GM23338 (cell line): ENCODE results near the gene SPATA13. TPM values are rescaled to one million over a fixed set of nuclear protein-coding genes. Genes with fewer than 3 reads are reported as not detected.

Experiments
- ATAC-seq: fragments of 200-7000 bp; cut with Tn5 transposase; 3 replicates; pipeline ENCODE4 v1.9.1; 2020
- DNase-seq: peaks from one replicate; pipeline ENCODE4 v3.0.0-alpha.2; 2015; ENCODE audit warnings: low spot score
- H2AFZ ChIP-seq: fragments of 200-600 bp; sonication (generic); 2 replicates; pipeline ENCODE4 v1.8.0; 2016; ENCODE audit warnings: antibody characterized with exemption, mild to moderate bottlenecking, moderate library complexity
- H3F3A ChIP-seq: fragments of 200-600 bp; sonication (generic); replicated peaks from 2 replicates; pipeline ENCODE4 v1.8.0; 2017; ENCODE audit warnings: antibody characterized with exemption, mixed run types, low read depth
- H3K27ac ChIP-seq: fragments of 200-600 bp; sonication (generic); 2 replicates; pipeline ENCODE4 v1.6.1; 2016; ENCODE audit warnings: low read depth
- H3K27me3 ChIP-seq: fragments of 200-600 bp; sonication (generic); 2 replicates; pipeline ENCODE4 v1.8.0; 2016; ENCODE audit warnings: mild to moderate bottlenecking, mixed run types, moderate library complexity; ENCODE audit not compliant: insufficient read depth
- H3K36me3 ChIP-seq: fragments of 200-600 bp; sonication (generic); 2 replicates; pipeline ENCODE4 v1.8.0; 2016; ENCODE audit warnings: mild to moderate bottlenecking; ENCODE audit not compliant: insufficient read depth
- H3K4me1 ChIP-seq: fragments of 200-600 bp; sonication (generic); 2 replicates; pipeline ENCODE4 v1.8.0; 2016; ENCODE audit warnings: mild to moderate bottlenecking, moderate library complexity; ENCODE audit not compliant: insufficient read depth
- H3K4me2 ChIP-seq: fragments of 200-600 bp; sonication (generic); 2 replicates; pipeline ENCODE4 v1.7.1; 2017; ENCODE audit warnings: mixed run types
- H3K4me3 ChIP-seq: fragments of 200-600 bp; sonication (generic); 2 replicates; pipeline ENCODE4 v1.6.1; 2016; ENCODE audit warnings: mixed run types
- H3K79me2 ChIP-seq: fragments of 200-600 bp; sonication (generic); replicated peaks from 2 replicates; pipeline ENCODE4 v1.8.0; 2017; ENCODE audit warnings: mild to moderate bottlenecking; ENCODE audit not compliant: insufficient read depth
- H3K9me2 ChIP-seq: fragments of 200-600 bp; sonication (generic); 2 replicates; pipeline ENCODE4 v1.8.0; 2017; ENCODE audit not compliant: insufficient read depth
- H4K20me1 ChIP-seq: fragments of 200-600 bp; sonication (generic); replicated peaks from 2 replicates; pipeline ENCODE4 v1.8.0; 2017; ENCODE audit warnings: mild to moderate bottlenecking; ENCODE audit not compliant: insufficient read depth
- H3K27ac Mint-ChIP-seq: 2 replicates; pipeline ENCODE4 v1.8.0; 2020; ENCODE audit warnings: inconsistent platforms, mild to moderate bottlenecking, moderate library complexity, mixed read lengths
- H3K27me3 Mint-ChIP-seq: 3 replicates; pipeline ENCODE4 v1.8.0; 2022; ENCODE audit warnings: low read depth, mild to moderate bottlenecking, moderate library complexity, mixed read lengths, inconsistent platforms; ENCODE audit not compliant: insufficient read depth, poor library complexity
- H3K36me3 Mint-ChIP-seq: 3 replicates; pipeline ENCODE4 v1.8.0; 2021; ENCODE audit warnings: low read depth, mild to moderate bottlenecking, inconsistent platforms, moderate library complexity, mixed read lengths
- H3K4me1 Mint-ChIP-seq: 3 replicates; pipeline ENCODE4 v1.8.0; 2020; ENCODE audit warnings: mild to moderate bottlenecking, inconsistent platforms, mixed read lengths
- H3K4me3 Mint-ChIP-seq: 3 replicates; pipeline ENCODE4 v1.8.0; 2021; ENCODE audit warnings: moderate library complexity, mild to moderate bottlenecking, inconsistent platforms, mixed read lengths
- H3K9me3 Mint-ChIP-seq: 3 replicates; pipeline ENCODE4 v1.8.0; 2020; ENCODE audit warnings: moderate library complexity, mild to moderate bottlenecking, inconsistent platforms, mixed read lengths
- CREB1 ChIP-seq: fragments of 250-450 bp; sonication (Bioruptor Pico); IDR thresholded peaks from 2 replicates; pipeline ENCODE4 v1.5.0; 2020; ENCODE audit warnings: low read depth, mild to moderate bottlenecking, moderate library complexity
- CTCF ChIP-seq, 2 experiments: fragments of 200-600 bp in 1 of 2; sonication (generic) in 1 of 2; conservative IDR thresholded peaks; 2 replicates each; pipeline versions ENCODE4 v1.5.1 to v1.6.1; 2016 to 2017; ENCODE audit warnings: antibody characterized with exemption in 2 of 2, low read depth in 2 of 2, mild to moderate bottlenecking in 2 of 2, moderate library complexity in 1 of 2
- EZH2 ChIP-seq: fragments of 200-600 bp; sonication (generic); IDR thresholded peaks from one replicate; pipeline ENCODE4 v1.8.0; 2017; ENCODE audit warnings: antibody characterized with exemption, mild to moderate bottlenecking, low read depth; ENCODE audit not compliant: unreplicated experiment
- EZH2phosphoT487 ChIP-seq: fragments of 200-600 bp; sonication (generic); IDR thresholded peaks from one replicate; pipeline ENCODE4 v1.8.1; 2018; ENCODE audit warnings: antibody characterized with exemption; ENCODE audit not compliant: unreplicated experiment
- JUNB ChIP-seq: IDR thresholded peaks from one replicate; pipeline ENCODE4 v1.6.1; 2016; ENCODE audit warnings: antibody characterized with exemption; ENCODE audit not compliant: unreplicated experiment
- NANOG ChIP-seq: IDR thresholded peaks from 2 replicates; pipeline ENCODE4 v1.6.1; 2016; ENCODE audit warnings: antibody characterized with exemption, borderline replicate concordance
- POLR2AphosphoS5 ChIP-seq: IDR thresholded peaks from 2 replicates; pipeline ENCODE4 v1.6.1; 2016; ENCODE audit warnings: antibody characterized with exemption, low read depth
- STAT1 ChIP-seq: IDR thresholded peaks from one replicate; pipeline ENCODE4 v1.6.1; 2016; ENCODE audit warnings: antibody characterized with exemption; ENCODE audit not compliant: unreplicated experiment
- ZNF114 ChIP-seq: fragments of 250-450 bp; sonication (Bioruptor Pico); IDR thresholded peaks from 2 replicates; pipeline ENCODE4 v1.5.0; 2020; ENCODE audit warnings: mild to moderate bottlenecking, moderate library complexity
- ZNF331 ChIP-seq: fragments of 250-450 bp; sonication (Bioruptor Pico); IDR thresholded peaks from 2 replicates; pipeline ENCODE4 v1.5.0; 2020; ENCODE audit warnings: low read depth, mild to moderate bottlenecking, moderate library complexity
- polyA plus RNA-seq: library from polyadenylated mRNA; unstranded; fragments of >200 nt; fragmentation: Nextera tagmentation; extraction: Ambion mirVana; gene quantifications from 2 replicates; pipeline ENCODE4 v1.2.1, GENCODE V29; 2016
- total RNA-seq: library from RNA; depleted of rRNA; stranded (reverse); fragments of >200 nt; shearing (Covaris generic); gene quantifications from 2 replicates; pipeline ENCODE4 v1.2.3, GENCODE V29; 2014
- TF ChIP-seq, protein P1 (sequence below): IDR thresholded peaks from one replicate; pipeline ENCODE4 v1.6.1; 2018; ENCODE audit warnings: antibody characterized with exemption; ENCODE audit not compliant: unreplicated experiment
- TF ChIP-seq, protein P2 (sequence below): fragments of 250-450 bp; sonication (Bioruptor Pico); IDR thresholded peaks from 2 replicates; pipeline ENCODE4 v1.5.0; 2020; ENCODE audit warnings: mild to moderate bottlenecking, moderate library complexity
- TF ChIP-seq, protein P3 (sequence below): IDR thresholded peaks from 2 replicates; pipeline ENCODE4 v1.6.1; 2016; ENCODE audit warnings: antibody characterized with exemption

SPATA13 gene
- total and polyA plus RNA-seq, 2 experiments from 2014 or later: 11.9 to 45.7 TPM

DNA sequence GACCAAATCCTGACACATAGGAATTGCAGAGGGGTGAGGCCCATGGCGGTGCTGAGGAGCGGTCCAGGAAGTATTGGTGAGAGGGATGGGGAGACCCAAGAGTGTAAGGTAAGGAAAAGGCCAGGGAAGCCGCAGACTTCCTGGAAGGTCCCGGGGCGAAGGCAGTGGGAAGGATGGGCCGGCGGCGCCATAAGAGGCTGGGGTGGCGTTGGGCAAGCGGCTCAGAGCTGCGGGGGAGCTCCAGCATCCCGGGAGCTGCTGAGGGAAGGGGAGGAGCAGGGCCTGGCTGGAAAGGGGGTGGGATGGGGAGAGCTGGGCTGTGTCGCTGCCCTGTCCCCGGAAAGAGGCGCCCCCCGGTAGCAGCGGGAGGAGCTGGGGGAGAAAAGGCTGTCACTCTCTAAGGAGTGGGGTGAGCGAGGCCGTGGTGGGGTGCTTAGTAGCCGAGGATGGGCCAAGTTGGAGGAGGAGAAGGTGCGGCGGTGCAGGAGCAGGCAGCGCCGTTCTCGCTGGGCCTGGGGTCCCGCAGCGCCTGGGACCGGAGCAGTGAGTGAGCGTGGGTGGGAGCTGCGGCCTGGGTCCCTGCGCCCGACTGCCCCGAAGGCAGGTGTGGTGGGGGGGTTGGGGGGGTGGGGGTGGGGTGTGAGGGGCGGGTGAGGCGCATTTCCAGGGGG is 179.6 kb downstream of the SPATA13 start:
- peaks cover 3% of the 10 kb centered on the region for H3K27me3 Mint-ChIP-seq

More for the DNA sequence above, 179.6 kb downstream of the SPATA13 start:
- Histone ChIP-seq H3K4me1 (no peaks in the 10 kb centered on the region), H3K4me3 (no peak overlapping the region), H3K27me3 (no peaks in the 10 kb centered on the region), H4K20me1 (no peaks in the 10 kb centered on the region), H2AFZ (0 out of 2 replicates have a peak overlapping the region, but pooled peaks have one; percentile 66), H3K9me2 (peaks cover 4% of the 10 kb centered on the region; the same call in 1 of the 2 replicates), H3K4me2 (no peak overlapping the region), H3K27ac (no peak overlapping the region), H3K79me2 (no peaks in the 10 kb centered on the region), H3F3A (no peaks in the 10 kb centered on the region), H3K36me3 (no peaks in the 10 kb centered on the region)
- no peak overlapping the region for H3K27ac Mint-ChIP-seq
- no peaks in the 10 kb centered on the region for H3K36me3 Mint-ChIP-seq
- no peaks in the 10 kb centered on the region for H3K4me1 Mint-ChIP-seq
- peaks cover 15% of the 10 kb centered on the region; the same call in 2 of the 3 replicates for H3K9me3 Mint-ChIP-seq
- no peak for TF ChIP-seq JUNB
- TF ChIP-seq, protein P1, sequence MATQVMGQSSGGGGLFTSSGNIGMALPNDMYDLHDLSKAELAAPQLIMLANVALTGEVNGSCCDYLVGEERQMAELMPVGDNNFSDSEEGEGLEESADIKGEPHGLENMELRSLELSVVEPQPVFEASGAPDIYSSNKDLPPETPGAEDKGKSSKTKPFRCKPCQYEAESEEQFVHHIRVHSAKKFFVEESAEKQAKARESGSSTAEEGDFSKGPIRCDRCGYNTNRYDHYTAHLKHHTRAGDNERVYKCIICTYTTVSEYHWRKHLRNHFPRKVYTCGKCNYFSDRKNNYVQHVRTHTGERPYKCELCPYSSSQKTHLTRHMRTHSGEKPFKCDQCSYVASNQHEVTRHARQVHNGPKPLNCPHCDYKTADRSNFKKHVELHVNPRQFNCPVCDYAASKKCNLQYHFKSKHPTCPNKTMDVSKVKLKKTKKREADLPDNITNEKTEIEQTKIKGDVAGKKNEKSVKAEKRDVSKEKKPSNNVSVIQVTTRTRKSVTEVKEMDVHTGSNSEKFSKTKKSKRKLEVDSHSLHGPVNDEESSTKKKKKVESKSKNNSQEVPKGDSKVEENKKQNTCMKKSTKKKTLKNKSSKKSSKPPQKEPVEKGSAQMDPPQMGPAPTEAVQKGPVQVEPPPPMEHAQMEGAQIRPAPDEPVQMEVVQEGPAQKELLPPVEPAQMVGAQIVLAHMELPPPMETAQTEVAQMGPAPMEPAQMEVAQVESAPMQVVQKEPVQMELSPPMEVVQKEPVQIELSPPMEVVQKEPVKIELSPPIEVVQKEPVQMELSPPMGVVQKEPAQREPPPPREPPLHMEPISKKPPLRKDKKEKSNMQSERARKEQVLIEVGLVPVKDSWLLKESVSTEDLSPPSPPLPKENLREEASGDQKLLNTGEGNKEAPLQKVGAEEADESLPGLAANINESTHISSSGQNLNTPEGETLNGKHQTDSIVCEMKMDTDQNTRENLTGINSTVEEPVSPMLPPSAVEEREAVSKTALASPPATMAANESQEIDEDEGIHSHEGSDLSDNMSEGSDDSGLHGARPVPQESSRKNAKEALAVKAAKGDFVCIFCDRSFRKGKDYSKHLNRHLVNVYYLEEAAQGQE: no peak
- TF ChIP-seq, protein P2, sequence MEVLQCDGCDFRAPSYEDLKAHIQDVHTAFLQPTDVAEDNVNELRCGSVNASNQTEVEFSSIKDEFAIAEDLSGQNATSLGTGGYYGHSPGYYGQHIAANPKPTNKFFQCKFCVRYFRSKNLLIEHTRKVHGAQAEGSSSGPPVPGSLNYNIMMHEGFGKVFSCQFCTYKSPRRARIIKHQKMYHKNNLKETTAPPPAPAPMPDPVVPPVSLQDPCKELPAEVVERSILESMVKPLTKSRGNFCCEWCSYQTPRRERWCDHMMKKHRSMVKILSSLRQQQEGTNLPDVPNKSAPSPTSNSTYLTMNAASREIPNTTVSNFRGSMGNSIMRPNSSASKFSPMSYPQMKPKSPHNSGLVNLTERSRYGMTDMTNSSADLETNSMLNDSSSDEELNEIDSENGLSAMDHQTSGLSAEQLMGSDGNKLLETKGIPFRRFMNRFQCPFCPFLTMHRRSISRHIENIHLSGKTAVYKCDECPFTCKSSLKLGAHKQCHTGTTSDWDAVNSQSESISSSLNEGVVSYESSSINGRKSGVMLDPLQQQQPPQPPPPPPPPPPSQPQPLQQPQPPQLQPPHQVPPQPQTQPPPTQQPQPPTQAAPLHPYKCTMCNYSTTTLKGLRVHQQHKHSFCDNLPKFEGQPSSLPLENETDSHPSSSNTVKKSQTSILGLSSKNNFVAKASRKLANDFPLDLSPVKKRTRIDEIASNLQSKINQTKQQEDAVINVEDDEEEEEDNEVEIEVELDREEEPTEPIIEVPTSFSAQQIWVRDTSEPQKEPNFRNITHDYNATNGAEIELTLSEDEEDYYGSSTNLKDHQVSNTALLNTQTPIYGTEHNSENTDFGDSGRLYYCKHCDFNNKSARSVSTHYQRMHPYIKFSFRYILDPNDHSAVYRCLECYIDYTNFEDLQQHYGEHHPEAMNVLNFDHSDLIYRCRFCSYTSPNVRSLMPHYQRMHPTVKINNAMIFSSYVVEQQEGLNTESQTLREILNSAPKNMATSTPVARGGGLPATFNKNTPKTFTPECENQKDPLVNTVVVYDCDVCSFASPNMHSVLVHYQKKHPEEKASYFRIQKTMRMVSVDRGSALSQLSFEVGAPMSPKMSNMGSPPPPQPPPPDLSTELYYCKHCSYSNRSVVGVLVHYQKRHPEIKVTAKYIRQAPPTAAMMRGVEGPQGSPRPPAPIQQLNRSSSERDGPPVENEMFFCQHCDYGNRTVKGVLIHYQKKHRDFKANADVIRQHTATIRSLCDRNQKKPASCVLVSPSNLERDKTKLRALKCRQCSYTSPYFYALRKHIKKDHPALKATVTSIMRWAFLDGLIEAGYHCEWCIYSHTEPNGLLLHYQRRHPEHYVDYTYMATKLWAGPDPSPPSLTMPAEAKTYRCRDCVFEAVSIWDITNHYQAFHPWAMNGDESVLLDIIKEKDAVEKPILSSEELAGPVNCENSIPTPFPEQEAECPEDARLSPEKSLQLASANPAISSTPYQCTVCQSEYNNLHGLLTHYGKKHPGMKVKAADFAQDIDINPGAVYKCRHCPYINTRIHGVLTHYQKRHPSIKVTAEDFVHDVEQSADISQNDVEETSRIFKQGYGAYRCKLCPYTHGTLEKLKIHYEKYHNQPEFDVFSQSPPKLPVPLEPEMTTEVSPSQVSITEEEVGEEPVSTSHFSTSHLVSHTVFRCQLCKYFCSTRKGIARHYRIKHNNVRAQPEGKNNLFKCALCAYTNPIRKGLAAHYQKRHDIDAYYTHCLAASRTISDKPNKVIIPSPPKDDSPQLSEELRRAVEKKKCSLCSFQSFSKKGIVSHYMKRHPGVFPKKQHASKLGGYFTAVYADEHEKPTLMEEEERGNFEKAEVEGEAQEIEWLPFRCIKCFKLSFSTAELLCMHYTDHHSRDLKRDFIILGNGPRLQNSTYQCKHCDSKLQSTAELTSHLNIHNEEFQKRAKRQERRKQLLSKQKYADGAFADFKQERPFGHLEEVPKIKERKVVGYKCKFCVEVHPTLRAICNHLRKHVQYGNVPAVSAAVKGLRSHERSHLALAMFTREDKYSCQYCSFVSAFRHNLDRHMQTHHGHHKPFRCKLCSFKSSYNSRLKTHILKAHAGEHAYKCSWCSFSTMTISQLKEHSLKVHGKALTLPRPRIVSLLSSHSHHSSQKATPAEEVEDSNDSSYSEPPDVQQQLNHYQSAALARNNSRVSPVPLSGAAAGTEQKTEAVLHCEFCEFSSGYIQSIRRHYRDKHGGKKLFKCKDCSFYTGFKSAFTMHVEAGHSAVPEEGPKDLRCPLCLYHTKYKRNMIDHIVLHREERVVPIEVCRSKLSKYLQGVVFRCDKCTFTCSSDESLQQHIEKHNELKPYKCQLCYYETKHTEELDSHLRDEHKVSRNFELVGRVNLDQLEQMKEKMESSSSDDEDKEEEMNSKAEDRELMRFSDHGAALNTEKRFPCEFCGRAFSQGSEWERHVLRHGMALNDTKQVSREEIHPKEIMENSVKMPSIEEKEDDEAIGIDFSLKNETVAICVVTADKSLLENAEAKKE (CRISPR knock-in tag): no peak
- no peak for TF ChIP-seq POLR2AphosphoS5
- TF ChIP-seq, protein P3, sequence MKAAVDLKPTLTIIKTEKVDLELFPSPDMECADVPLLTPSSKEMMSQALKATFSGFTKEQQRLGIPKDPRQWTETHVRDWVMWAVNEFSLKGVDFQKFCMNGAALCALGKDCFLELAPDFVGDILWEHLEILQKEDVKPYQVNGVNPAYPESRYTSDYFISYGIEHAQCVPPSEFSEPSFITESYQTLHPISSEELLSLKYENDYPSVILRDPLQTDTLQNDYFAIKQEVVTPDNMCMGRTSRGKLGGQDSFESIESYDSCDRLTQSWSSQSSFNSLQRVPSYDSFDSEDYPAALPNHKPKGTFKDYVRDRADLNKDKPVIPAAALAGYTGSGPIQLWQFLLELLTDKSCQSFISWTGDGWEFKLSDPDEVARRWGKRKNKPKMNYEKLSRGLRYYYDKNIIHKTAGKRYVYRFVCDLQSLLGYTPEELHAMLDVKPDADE: no peak
- no peak for TF ChIP-seq ZNF331 (CRISPR knock-in tag)
- no peak for TF ChIP-seq CTCF (conservative IDR thresholded peaks at IDR 0.05; ENCODE audit: low read depth in 2 of 2)
- no peak for TF ChIP-seq STAT1
- TF ChIP-seq EZH2phosphoT487: no peak
- TF ChIP-seq ZNF114: no peak
- no peak for TF ChIP-seq EZH2
- no peak for TF ChIP-seq NANOG
- no peak for TF ChIP-seq CREB1 (CRISPR knock-in tag)
- no peak for ATAC-seq
- H3K4me3 Mint-ChIP-seq: no peak overlapping the region
- DNase-seq: peak; percentile 3
